Skin of body (tissue), 2 donors: Measurements from ENCODE around the gene KCTD7. TPM values are rescaled to one million over a fixed set of nuclear protein-coding genes. Genes with fewer than 3 reads are reported as not detected.
"Not testable (repeated sequence)": the region's sequence is repeated elsewhere in the genome, so short reads cannot be mapped to it uniquely, and the experiment has no call there.

Experiments used
- DNase-seq: peaks from one replicate; lab custom pipeline; 2025; lab: John Stamatoyannopoulos, UW
- total RNA-seq: library from RNA; depleted of rRNA; stranded (reverse); fragments of >200 nt; gene quantifications from one replicate; pipeline ENCODE4 v1.2.3, GENCODE V29; 2014

KCTD7 gene
- total RNA-seq, 1 donor from 2014 or later: 10.8 TPM

- DNase-seq: no peak
Measured at GRCh38 chr7:66615699-66616098, 13.0 kb upstream of the KCTD7 start.

- DNase-seq: no peak
Measured at GRCh38 chr7:66617295-66617694, 11.4 kb upstream of the KCTD7 start.

GRCh38 chr7:66619341-66619948, 9.2 kb upstream of the KCTD7 start:
- not testable (repeated sequence) for DNase-seq

- DNase-seq: no peak
Measured at GRCh38 chr7:66626331-66626934, 2.2 kb upstream of the KCTD7 start.

- no peak for DNase-seq
Measured at GRCh38 chr7:66627151-66627681, 1.5 kb upstream of the KCTD7 start.

GRCh38 chr7:66627881-66628360, 760 bp upstream of the KCTD7 start:
- DNase-seq: no peak

- DNase-seq: no peak
Measured at GRCh38 chr7:66629222-66630062, 761 bp downstream of the KCTD7 start.

GRCh38 chr7:66630531-66630930, 1.9 kb downstream of the KCTD7 start:
- no peak for DNase-seq

- DNase-seq: no peak
Measured at GRCh38 chr7:66631471-66631870, 2.8 kb downstream of the KCTD7 start.

GRCh38 chr7:66634816-66635215, 6.1 kb downstream of the KCTD7 start:
- no peak for DNase-seq

- not testable (repeated sequence) for DNase-seq
Measured at GRCh38 chr7:66635322-66635981, 6.8 kb downstream of the KCTD7 start.

- not testable (repeated sequence) for DNase-seq
Measured at GRCh38 chr7:66635982-66636546, 7.4 kb downstream of the KCTD7 start.

- DNase-seq: no peak
Measured at GRCh38 chr7:66638309-66639099, 9.8 kb downstream of the KCTD7 start.

- no peak for DNase-seq
Measured at GRCh38 chr7:66639773-66640172, 11.1 kb downstream of the KCTD7 start.

GRCh38 chr7:66640802-66641525, 12.3 kb downstream of the KCTD7 start:
- DNase-seq: no peak

GRCh38 chr7:66641526-66641871, 12.8 kb downstream of the KCTD7 start:
- DNase-seq: no peak

- DNase-seq: no peak
Measured at GRCh38 chr7:66642186-66642585, 13.5 kb downstream of the KCTD7 start.

GRCh38 chr7:66642932-66643331, 14.3 kb downstream of the KCTD7 start:
- no peak for DNase-seq

GRCh38 chr7:66643395-66643794, 14.7 kb downstream of the KCTD7 start:
- no peak for DNase-seq

- DNase-seq: not testable (repeated sequence)
Measured at GRCh38 chr7:66651026-66651425, 22.3 kb downstream of the KCTD7 start.
